Measurements from ENCODE around the gene TPBG. TPM values are rescaled to one million over a fixed set of nuclear protein-coding genes. Genes with fewer than 3 reads are reported as not detected.
A peak's percentile ranks its signal among the peaks of the same experiment; 100 is the strongest.

Gene TPBG
- total RNA-seq, 2 donors from 2014 or later = 16.3 to 16.9 TPM

DNA sequence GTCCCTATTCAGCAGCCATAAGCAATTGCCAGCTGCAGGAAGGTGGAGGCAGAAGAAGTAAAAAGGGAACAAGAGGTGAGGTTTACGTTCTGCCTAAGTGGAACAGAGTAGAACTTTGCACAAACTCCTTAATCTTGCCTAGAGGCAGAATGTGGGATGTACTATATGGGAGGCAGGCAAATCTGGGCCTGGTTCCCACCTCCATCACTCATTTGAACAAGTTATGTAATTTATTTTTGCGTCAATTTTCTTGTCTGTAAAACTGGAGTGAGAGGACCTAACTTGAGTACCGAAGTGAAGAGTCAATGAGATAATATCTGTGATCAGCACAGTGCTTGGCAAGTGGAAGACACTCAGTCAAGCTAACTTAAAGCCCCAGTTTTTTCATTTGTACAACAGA, 2.0 kb upstream of the TPBG start:
- Histone ChIP-seq H3K9ac (ENCODE audit: low read depth in 2 of 2, low read length in 2 of 2) (no peak overlapping the region), H3K36me3 (no peaks in the 10 kb centered on the region), H3K9me3 (no peaks in the 10 kb centered on the region), H3K27ac (no peak overlapping the region), H3K27me3 (peaks cover 7% of the 10 kb centered on the region), H3K4me1 (no peaks in the 10 kb centered on the region), H3K4me3 (no peak overlapping the region)
- intact Hi-C loops (cut with DNase I) = loop anchor here (10.0 kb wide), 1 partner anchor 693 kb away; no protein-coding TSS in a partner anchor
- TF ChIP-seq, protein P1, sequence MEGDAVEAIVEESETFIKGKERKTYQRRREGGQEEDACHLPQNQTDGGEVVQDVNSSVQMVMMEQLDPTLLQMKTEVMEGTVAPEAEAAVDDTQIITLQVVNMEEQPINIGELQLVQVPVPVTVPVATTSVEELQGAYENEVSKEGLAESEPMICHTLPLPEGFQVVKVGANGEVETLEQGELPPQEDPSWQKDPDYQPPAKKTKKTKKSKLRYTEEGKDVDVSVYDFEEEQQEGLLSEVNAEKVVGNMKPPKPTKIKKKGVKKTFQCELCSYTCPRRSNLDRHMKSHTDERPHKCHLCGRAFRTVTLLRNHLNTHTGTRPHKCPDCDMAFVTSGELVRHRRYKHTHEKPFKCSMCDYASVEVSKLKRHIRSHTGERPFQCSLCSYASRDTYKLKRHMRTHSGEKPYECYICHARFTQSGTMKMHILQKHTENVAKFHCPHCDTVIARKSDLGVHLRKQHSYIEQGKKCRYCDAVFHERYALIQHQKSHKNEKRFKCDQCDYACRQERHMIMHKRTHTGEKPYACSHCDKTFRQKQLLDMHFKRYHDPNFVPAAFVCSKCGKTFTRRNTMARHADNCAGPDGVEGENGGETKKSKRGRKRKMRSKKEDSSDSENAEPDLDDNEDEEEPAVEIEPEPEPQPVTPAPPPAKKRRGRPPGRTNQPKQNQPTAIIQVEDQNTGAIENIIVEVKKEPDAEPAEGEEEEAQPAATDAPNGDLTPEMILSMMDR (IDR thresholded peaks at IDR 0.05) = no peak
- no peak for DNase-seq

DNA sequence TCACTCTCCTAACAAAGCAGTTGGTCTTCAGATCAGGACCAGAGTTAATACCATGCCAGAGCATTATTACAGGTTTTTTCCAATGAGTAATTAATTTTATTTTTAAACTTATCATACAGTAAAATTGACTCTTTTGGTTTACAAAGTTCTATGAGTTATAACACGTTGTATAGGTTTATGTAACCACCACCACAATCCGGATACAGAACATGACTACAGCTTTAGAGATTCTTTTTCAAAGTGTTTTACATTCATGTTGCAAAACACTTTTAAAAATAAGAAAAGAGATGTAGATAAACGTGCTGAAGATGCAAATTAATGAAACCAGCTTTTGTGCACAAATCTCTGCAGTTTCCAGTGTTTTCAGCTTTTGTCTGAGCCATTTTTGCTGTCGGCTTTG, 1.5 kb upstream of the TPBG start:
- Histone ChIP-seq H3K9ac (ENCODE audit: low read depth in 2 of 2, low read length in 2 of 2) (no peak overlapping the region), H3K27ac (no peak overlapping the region), H3K4me1 (no peaks in the 10 kb centered on the region), H3K36me3 (no peaks in the 10 kb centered on the region), H3K4me3 (no peak overlapping the region), H3K27me3 (peaks cover 7% of the 10 kb centered on the region), H3K9me3 (no peaks in the 10 kb centered on the region)
- DNase-seq = no peak
- TF ChIP-seq, protein P1 (IDR thresholded peaks at IDR 0.05) = no peak
- intact Hi-C loops (cut with DNase I) = loop anchor here (10.0 kb wide), 1 partner anchor 693 kb away; no protein-coding TSS in a partner anchor

- Histone ChIP-seq H3K9ac (ENCODE audit: low read depth in 2 of 2, low read length in 2 of 2) (peak overlapping the region in 1 of 2 donors; percentile 62), H3K36me3 (no peaks in the 10 kb centered on the region), H3K4me1 (no peaks in the 10 kb centered on the region), H3K4me3 (peak overlapping the region; percentile 73), H3K9me3 (no peaks in the 10 kb centered on the region), H3K27me3 (peaks cover 7% of the 10 kb centered on the region), H3K27ac (peak overlapping the region; percentile 87)
- no peak for DNase-seq
- intact Hi-C loops (cut with DNase I) = loop anchor here (10.0 kb wide), 1 partner anchor 692 kb away; no protein-coding TSS in a partner anchor
- TF ChIP-seq, protein P1 (IDR thresholded peaks at IDR 0.05) = no peak
Measured at GRCh38 chr6:82362878-82363427, 664 bp upstream of the TPBG start.

DNA sequence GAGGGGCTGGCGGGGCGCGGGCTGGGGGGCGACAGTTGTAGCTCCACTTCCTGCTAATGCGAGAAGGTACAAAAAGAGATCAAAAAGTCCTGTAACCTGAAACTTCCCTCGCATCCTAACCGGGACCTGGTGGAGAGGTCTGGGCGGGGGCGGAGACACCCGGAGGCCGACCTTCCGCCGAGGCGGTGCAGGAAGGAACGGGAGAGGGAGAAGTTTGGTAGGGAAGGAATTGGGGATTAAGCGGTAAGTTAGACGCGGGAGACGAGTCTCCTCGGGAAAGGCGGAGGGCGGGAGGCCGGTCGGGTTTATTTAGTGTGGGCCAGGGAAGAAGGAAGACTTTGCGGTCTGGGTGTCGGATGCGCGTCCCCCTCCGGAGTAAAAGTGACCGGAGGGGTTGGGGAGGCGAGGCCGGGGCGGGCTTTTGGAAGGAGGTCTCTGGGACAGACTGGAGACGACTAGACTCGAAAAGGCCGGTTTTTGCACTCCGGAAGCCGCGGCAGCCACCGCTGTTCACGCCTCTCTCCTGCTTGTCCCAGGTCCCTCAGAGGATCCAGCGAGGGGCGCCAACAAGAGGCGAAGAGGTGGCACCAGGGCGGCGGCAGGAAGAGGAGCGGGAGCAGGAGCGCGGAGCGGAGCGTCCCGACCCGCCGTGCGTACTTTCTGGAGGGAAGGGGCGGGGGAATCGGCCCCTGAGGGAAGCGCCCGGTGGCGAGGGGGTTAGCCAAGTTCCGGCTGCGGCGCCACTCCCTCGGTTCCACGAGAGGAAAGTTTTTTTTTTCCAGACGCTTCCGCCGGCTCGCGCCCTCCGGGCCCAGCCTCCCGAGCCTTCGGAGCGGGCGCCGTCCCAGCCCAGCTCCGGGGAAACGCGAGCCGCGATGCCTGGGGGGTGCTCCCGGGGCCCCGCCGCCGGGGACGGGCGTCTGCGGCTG, 734 bp downstream of the TPBG start:
- Histone ChIP-seq H3K9me3 (no peaks in the 10 kb centered on the region), H3K9ac (ENCODE audit: low read depth in 2 of 2, low read length in 2 of 2) (peak overlapping the region; percentile 62 to 75), H3K4me3 (peak overlapping the region; percentile 73), H3K27me3 (peaks cover 7% of the 10 kb centered on the region), H3K27ac (peak overlapping the region; percentile 87), H3K4me1 (no peaks in the 10 kb centered on the region), H3K36me3 (no peaks in the 10 kb centered on the region)
- TF ChIP-seq, protein P1 (IDR thresholded peaks at IDR 0.05) = no peak
- intact Hi-C loops (cut with DNase I) = loop anchor here (10.0 kb wide), 1 partner anchor 690 kb away; no protein-coding TSS in a partner anchor
- peak; percentile 63 for DNase-seq

DNA sequence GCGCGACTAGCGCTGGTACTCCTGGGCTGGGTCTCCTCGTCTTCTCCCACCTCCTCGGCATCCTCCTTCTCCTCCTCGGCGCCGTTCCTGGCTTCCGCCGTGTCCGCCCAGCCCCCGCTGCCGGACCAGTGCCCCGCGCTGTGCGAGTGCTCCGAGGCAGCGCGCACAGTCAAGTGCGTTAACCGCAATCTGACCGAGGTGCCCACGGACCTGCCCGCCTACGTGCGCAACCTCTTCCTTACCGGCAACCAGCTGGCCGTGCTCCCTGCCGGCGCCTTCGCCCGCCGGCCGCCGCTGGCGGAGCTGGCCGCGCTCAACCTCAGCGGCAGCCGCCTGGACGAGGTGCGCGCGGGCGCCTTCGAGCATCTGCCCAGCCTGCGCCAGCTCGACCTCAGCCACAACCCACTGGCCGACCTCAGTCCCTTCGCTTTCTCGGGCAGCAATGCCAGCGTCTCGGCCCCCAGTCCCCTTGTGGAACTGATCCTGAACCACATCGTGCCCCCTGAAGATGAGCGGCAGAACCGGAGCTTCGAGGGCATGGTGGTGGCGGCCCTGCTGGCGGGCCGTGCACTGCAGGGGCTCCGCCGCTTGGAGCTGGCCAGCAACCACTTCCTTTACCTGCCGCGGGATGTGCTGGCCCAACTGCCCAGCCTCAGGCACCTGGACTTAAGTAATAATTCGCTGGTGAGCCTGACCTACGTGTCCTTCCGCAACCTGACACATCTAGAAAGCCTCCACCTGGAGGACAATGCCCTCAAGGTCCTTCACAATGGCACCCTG, 1.6 kb downstream of the TPBG start:
- DNase-seq = peak; percentile 43
- Histone ChIP-seq H3K27ac (peak overlapping the region; percentile 87), H3K4me1 (no peaks in the 10 kb centered on the region), H3K9ac (ENCODE audit: low read depth in 2 of 2, low read length in 2 of 2) (peak overlapping the region; percentile 52 to 75), H3K36me3 (no peaks in the 10 kb centered on the region), H3K4me3 (peak overlapping the region; percentile 73), H3K9me3 (no peaks in the 10 kb centered on the region), H3K27me3 (peaks cover 7% of the 10 kb centered on the region)
- TF ChIP-seq, protein P1 (IDR thresholded peaks at IDR 0.05) = no peak
- intact Hi-C loops (cut with DNase I) = loop anchor here (10.0 kb wide), 1 partner anchor 690 kb away; no protein-coding TSS in a partner anchor

All from colonic mucosa (tissue), 4 donors.